ENCODE measurements around the gene INTU.

Gene INTU

GRCh38 chr4:127622921-127623796, 9.6 kb upstream of the INTU start (continued):
- TF ChIP-seq PRDM2 (tag by site-specific recombination; IDR thresholded peaks at IDR 0.05; ENCODE audit: borderline replicate concordance) (no peak), ZNF302 (tag by site-specific recombination; IDR thresholded peaks at IDR 0.05; ENCODE audit: low read depth) (no peak), ZNF239 (tag by site-specific recombination; IDR thresholded peaks at IDR 0.05) (no peak), ZNF341 (tag by site-specific recombination; IDR thresholded peaks at IDR 0.05; ENCODE audit: low read depth) (peak; percentile 44), ZNF488 (tag by site-specific recombination; IDR thresholded peaks at IDR 0.05) (no peak), ZNF658 (tag by site-specific recombination; IDR thresholded peaks at IDR 0.05) (no peak), ZNF654 (tag by site-specific recombination; IDR thresholded peaks at IDR 0.05; ENCODE audit: low read depth) (no peak), ZNF324 (tag by site-specific recombination; IDR thresholded peaks at IDR 0.05) (0 out of 2 replicates have a peak, but pooled peaks have one; percentile 17), ZNF768 (tag by site-specific recombination; IDR thresholded peaks at IDR 0.05) (no peak), ZNF777 (tag by site-specific recombination; IDR thresholded peaks at IDR 0.05; ENCODE audit: borderline replicate concordance) (peak; percentile 53; the same call in 1 of the 2 replicates), ZSCAN30 (tag by site-specific recombination; IDR thresholded peaks at IDR 0.05) (no peak; the same call in 1 of the 2 replicates), ZNF211 (tag by site-specific recombination; IDR thresholded peaks at IDR 0.05; ENCODE audit: low read depth) (no peak), ZNF670 (tag by site-specific recombination; IDR thresholded peaks at IDR 0.05; ENCODE audit: low read depth) (no peak), ZNF580 (tag by site-specific recombination; IDR thresholded peaks at IDR 0.05) (no peak), ZNF560 (tag by site-specific recombination; IDR thresholded peaks at IDR 0.05; ENCODE audit: borderline replicate concordance) (no peak), ZNF391 (tag by site-specific recombination; IDR thresholded peaks at IDR 0.05; ENCODE audit: borderline replicate concordance, low read depth) (no peak), ZNF514 (tag by site-specific recombination; IDR thresholded peaks at IDR 0.05) (no peak), ZNF140 (tag by site-specific recombination; IDR thresholded peaks at IDR 0.05) (no peak), ZNF404 (tag by site-specific recombination; IDR thresholded peaks at IDR 0.05) (no peak), ZNF114 (tag by site-specific recombination; IDR thresholded peaks at IDR 0.05) (no peak), ZNF350 (tag by site-specific recombination; IDR thresholded peaks at IDR 0.05) (no peak), ZNF555 (tag by site-specific recombination; conservative IDR thresholded peaks at IDR 0.05) (no peak)
- TF ChIP-seq, protein P1, sequence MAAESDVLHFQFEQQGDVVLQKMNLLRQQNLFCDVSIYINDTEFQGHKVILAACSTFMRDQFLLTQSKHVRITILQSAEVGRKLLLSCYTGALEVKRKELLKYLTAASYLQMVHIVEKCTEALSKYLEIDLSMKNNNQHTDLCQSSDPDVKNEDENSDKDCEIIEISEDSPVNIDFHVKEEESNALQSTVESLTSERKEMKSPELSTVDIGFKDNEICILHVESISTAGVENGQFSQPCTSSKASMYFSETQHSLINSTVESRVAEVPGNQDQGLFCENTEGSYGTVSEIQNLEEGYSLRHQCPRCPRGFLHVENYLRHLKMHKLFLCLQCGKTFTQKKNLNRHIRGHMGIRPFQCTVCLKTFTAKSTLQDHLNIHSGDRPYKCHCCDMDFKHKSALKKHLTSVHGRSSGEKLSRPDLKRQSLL (tag by site-specific recombination; IDR thresholded peaks at IDR 0.05): no peak
- TF ChIP-seq, protein P2, sequence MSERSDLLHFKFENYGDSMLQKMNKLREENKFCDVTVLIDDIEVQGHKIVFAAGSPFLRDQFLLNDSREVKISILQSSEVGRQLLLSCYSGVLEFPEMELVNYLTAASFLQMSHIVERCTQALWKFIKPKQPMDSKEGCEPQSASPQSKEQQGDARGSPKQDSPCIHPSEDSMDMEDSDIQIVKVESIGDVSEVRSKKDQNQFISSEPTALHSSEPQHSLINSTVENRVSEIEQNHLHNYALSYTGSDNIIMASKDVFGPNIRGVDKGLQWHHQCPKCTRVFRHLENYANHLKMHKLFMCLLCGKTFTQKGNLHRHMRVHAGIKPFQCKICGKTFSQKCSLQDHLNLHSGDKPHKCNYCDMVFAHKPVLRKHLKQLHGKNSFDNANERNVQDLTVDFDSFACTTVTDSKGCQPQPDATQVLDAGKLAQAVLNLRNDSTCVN (tag by site-specific recombination; optimal IDR thresholded peaks at IDR 0.05): peak; percentile 82
- TF ChIP-seq, protein P3, sequence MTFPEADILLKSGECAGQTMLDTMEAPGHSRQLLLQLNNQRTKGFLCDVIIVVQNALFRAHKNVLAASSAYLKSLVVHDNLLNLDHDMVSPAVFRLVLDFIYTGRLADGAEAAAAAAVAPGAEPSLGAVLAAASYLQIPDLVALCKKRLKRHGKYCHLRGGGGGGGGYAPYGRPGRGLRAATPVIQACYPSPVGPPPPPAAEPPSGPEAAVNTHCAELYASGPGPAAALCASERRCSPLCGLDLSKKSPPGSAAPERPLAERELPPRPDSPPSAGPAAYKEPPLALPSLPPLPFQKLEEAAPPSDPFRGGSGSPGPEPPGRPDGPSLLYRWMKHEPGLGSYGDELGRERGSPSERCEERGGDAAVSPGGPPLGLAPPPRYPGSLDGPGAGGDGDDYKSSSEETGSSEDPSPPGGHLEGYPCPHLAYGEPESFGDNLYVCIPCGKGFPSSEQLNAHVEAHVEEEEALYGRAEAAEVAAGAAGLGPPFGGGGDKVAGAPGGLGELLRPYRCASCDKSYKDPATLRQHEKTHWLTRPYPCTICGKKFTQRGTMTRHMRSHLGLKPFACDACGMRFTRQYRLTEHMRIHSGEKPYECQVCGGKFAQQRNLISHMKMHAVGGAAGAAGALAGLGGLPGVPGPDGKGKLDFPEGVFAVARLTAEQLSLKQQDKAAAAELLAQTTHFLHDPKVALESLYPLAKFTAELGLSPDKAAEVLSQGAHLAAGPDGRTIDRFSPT (tag by site-specific recombination; IDR thresholded peaks at IDR 0.05): peak; percentile 44
- TF ChIP-seq, protein P4, sequence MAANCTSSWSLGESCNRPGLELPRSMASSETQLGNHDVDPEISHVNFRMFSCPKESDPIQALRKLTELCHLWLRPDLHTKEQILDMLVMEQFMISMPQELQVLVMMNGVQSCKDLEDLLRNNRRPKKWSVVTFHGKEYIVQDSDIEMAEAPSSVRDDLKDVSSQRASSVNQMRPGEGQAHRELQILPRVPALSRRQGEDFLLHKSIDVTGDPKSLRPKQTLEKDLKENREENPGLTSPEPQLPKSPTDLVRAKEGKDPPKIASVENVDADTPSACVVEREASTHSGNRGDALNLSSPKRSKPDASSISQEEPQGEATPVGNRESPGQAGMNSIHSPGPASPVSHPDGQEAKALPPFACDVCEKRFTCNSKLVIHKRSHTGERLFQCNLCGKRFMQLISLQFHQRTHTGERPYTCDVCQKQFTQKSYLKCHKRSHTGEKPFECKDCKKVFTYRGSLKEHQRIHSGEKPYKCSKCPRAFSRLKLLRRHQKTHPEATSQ (tag by site-specific recombination; IDR thresholded peaks at IDR 0.05): peak; percentile 76

Data from HEK293 (cell line).